ENCODE measurements around the gene SERINC2.
"Not testable (repeated sequence)": the region's sequence is repeated elsewhere in the genome, so short reads cannot be mapped to it uniquely, and the experiment has no call there.

Gene SERINC2

GRCh38 chr1:31472673-31473072 is 59.7 kb downstream of the SERINC2 start:
- not testable (repeated sequence) for H3K4me3 ChIP-seq (ENCODE audit: low read depth, low read length); H3K4me1 ChIP-seq (ENCODE audit: control insufficient read depth, insufficient read depth, low read length, unreplicated experiment); H3K79me2 ChIP-seq (ENCODE audit: control insufficient read depth, insufficient read depth, low read length, unreplicated experiment); H2AFZ ChIP-seq (ENCODE audit: low read length, unreplicated experiment); H3K27ac ChIP-seq (ENCODE audit: low read depth, low read length); H3K36me3 ChIP-seq (ENCODE audit: insufficient read depth, low read length)
- peaks cover 11% of the 10 kb centered on the region; the same call in 1 of the 2 replicates for H3K27me3 ChIP-seq (ENCODE audit: insufficient read depth, low read length)

GRCh38 chr1:31473508-31473907 is 60.5 kb downstream of the SERINC2 start:
- H3K4me1 ChIP-seq (ENCODE audit: control insufficient read depth, insufficient read depth, low read length, unreplicated experiment); H3K4me3 ChIP-seq (ENCODE audit: low read depth, low read length); H3K79me2 ChIP-seq (ENCODE audit: control insufficient read depth, insufficient read depth, low read length, unreplicated experiment); H3K36me3 ChIP-seq (ENCODE audit: insufficient read depth, low read length); H3K27ac ChIP-seq (ENCODE audit: low read depth, low read length); H2AFZ ChIP-seq (ENCODE audit: low read length, unreplicated experiment): not testable (repeated sequence)
- peaks cover 11% of the 10 kb centered on the region; the same call in 1 of the 2 replicates for H3K27me3 ChIP-seq (ENCODE audit: insufficient read depth, low read length)

- not testable (repeated sequence) for H3K4me1 ChIP-seq (ENCODE audit: control insufficient read depth, insufficient read depth, low read length, unreplicated experiment); H3K27ac ChIP-seq (ENCODE audit: low read depth, low read length); H3K4me3 ChIP-seq (ENCODE audit: low read depth, low read length); H3K36me3 ChIP-seq (ENCODE audit: insufficient read depth, low read length); H3K79me2 ChIP-seq (ENCODE audit: control insufficient read depth, insufficient read depth, low read length, unreplicated experiment); H2AFZ ChIP-seq (ENCODE audit: low read length, unreplicated experiment)
- peaks cover 11% of the 10 kb centered on the region; the same call in 1 of the 2 replicates for H3K27me3 ChIP-seq (ENCODE audit: insufficient read depth, low read length)
Observed at GRCh38 chr1:31474567-31474966, 61.6 kb downstream of the SERINC2 start.

- Histone ChIP-seq H3K27ac (ENCODE audit: low read depth, low read length) (no peak overlapping the region), H3K36me3 (ENCODE audit: insufficient read depth, low read length) (no peaks in the 10 kb centered on the region), H3K27me3 (ENCODE audit: insufficient read depth, low read length) (no peaks in the 10 kb centered on the region), H3K4me1 (ENCODE audit: control insufficient read depth, insufficient read depth, low read length, unreplicated experiment) (peaks cover 8% of the 10 kb centered on the region), H3K79me2 (ENCODE audit: control insufficient read depth, insufficient read depth, low read length, unreplicated experiment) (no peaks in the 10 kb centered on the region), H3K4me3 (ENCODE audit: low read depth, low read length) (no peak overlapping the region), H2AFZ (ENCODE audit: low read length, unreplicated experiment) (no peak overlapping the region)
Observed at GRCh38 chr1:31476891-31477846, 64.2 kb downstream of the SERINC2 start.

GRCh38 chr1:31478167-31478566 is 65.2 kb downstream of the SERINC2 start:
- Histone ChIP-seq H3K4me1 (ENCODE audit: control insufficient read depth, insufficient read depth, low read length, unreplicated experiment) (peaks cover 13% of the 10 kb centered on the region), H3K4me3 (ENCODE audit: low read depth, low read length) (no peak overlapping the region), H3K36me3 (ENCODE audit: insufficient read depth, low read length) (no peaks in the 10 kb centered on the region), H3K27ac (ENCODE audit: low read depth, low read length) (no peak overlapping the region), H2AFZ (ENCODE audit: low read length, unreplicated experiment) (no peak overlapping the region), H3K27me3 (ENCODE audit: insufficient read depth, low read length) (no peaks in the 10 kb centered on the region), H3K79me2 (ENCODE audit: control insufficient read depth, insufficient read depth, low read length, unreplicated experiment) (no peaks in the 10 kb centered on the region)

- no peaks in the 10 kb centered on the region for H3K36me3 ChIP-seq (ENCODE audit: insufficient read depth, low read length)
- no peaks in the 10 kb centered on the region for H3K27me3 ChIP-seq (ENCODE audit: insufficient read depth, low read length)
- H3K79me2 ChIP-seq (ENCODE audit: control insufficient read depth, insufficient read depth, low read length, unreplicated experiment), result no peaks in the 10 kb centered on the region
- H3K27ac ChIP-seq (ENCODE audit: low read depth, low read length), result peak overlapping the region; percentile 49; the same call in 1 of the 2 replicates
- no peak overlapping the region for H2AFZ ChIP-seq (ENCODE audit: low read length, unreplicated experiment)
- peaks cover 20% of the 10 kb centered on the region for H3K4me1 ChIP-seq (ENCODE audit: control insufficient read depth, insufficient read depth, low read length, unreplicated experiment)
- H3K4me3 ChIP-seq (ENCODE audit: low read depth, low read length), result no peak overlapping the region
Observed at GRCh38 chr1:31479811-31480210, 66.8 kb downstream of the SERINC2 start.

- Histone ChIP-seq H3K4me1 (ENCODE audit: control insufficient read depth, insufficient read depth, low read length, unreplicated experiment) (peaks cover 20% of the 10 kb centered on the region), H3K27ac (ENCODE audit: low read depth, low read length) (peak overlapping the region; percentile 49; the same call in 1 of the 2 replicates)
- H3K4me3 ChIP-seq (ENCODE audit: low read depth, low read length); H3K27me3 ChIP-seq (ENCODE audit: insufficient read depth, low read length); H3K36me3 ChIP-seq (ENCODE audit: insufficient read depth, low read length); H2AFZ ChIP-seq (ENCODE audit: low read length, unreplicated experiment); H3K79me2 ChIP-seq (ENCODE audit: control insufficient read depth, insufficient read depth, low read length, unreplicated experiment): not testable (repeated sequence)
Observed at GRCh38 chr1:31480426-31480825, 67.4 kb downstream of the SERINC2 start.

- peak overlapping the region; percentile 69 for H3K27ac ChIP-seq (ENCODE audit: low read depth, low read length)
Observed at GRCh38 chr1:31482482-31483011, 69.5 kb downstream of the SERINC2 start.

GRCh38 chr1:31483012-31483946 is 70.3 kb downstream of the SERINC2 start:
- Histone ChIP-seq H3K36me3 (ENCODE audit: insufficient read depth, low read length) (no peaks in the 10 kb centered on the region), H2AFZ (ENCODE audit: low read length, unreplicated experiment) (no peak overlapping the region), H3K79me2 (ENCODE audit: control insufficient read depth, insufficient read depth, low read length, unreplicated experiment) (no peaks in the 10 kb centered on the region), H3K27me3 (ENCODE audit: insufficient read depth, low read length) (no peaks in the 10 kb centered on the region), H3K4me1 (ENCODE audit: control insufficient read depth, insufficient read depth, low read length, unreplicated experiment) (peaks cover 16% of the 10 kb centered on the region), H3K27ac (ENCODE audit: low read depth, low read length) (peak overlapping the region; percentile 69), H3K4me3 (ENCODE audit: low read depth, low read length) (no peak overlapping the region)

More at GRCh38 chr1:31482482-31483011, 69.5 kb downstream of the SERINC2 start:
- H3K4me1 ChIP-seq (ENCODE audit: control insufficient read depth, insufficient read depth, low read length, unreplicated experiment), result peaks cover 20% of the 10 kb centered on the region
- H2AFZ ChIP-seq (ENCODE audit: low read length, unreplicated experiment), result no peak overlapping the region
- no peak overlapping the region for H3K4me3 ChIP-seq (ENCODE audit: low read depth, low read length)
- H3K27me3 ChIP-seq (ENCODE audit: insufficient read depth, low read length), result no peaks in the 10 kb centered on the region
- H3K79me2 ChIP-seq (ENCODE audit: control insufficient read depth, insufficient read depth, low read length, unreplicated experiment), result no peaks in the 10 kb centered on the region
- no peaks in the 10 kb centered on the region for H3K36me3 ChIP-seq (ENCODE audit: insufficient read depth, low read length)

Data from ACC112 (cell line).